Lower lobe of right lung (tissue), 2 donors: ENCODE measurements around the gene ADAT3. TPM values are rescaled to one million over a fixed set of nuclear protein-coding genes. Genes with fewer than 3 reads are reported as not detected.

Experiments
- ATAC-seq, 2 donors: fragments of 200-7000 bp; cut with Tn5 transposase; one replicate each; pipeline ENCODE4 v1.9.1; 2020 to 2022; ENCODE audit warnings: mild to moderate bottlenecking in 2 of 2, moderate library complexity in 2 of 2
- DNase-seq: peaks from one replicate; pipeline ENCODE4 v3.0.0-alpha.2; 2020
- H3K27ac ChIP-seq: fragments of 200-600 bp; one replicate; pipeline ENCODE4 v1.8.0; 2022
- H3K27me3 ChIP-seq: fragments of 200-600 bp; one replicate; pipeline ENCODE4 v1.8.0; 2022; ENCODE audit warnings: low read depth
- H3K36me3 ChIP-seq: fragments of 200-600 bp; one replicate; pipeline ENCODE4 v1.8.0; 2022; ENCODE audit warnings: mild to moderate bottlenecking
- H3K4me1 ChIP-seq: fragments of 200-600 bp; one replicate; pipeline ENCODE4 v1.8.0; 2022
- H3K4me3 ChIP-seq: fragments of 200-600 bp; one replicate; pipeline ENCODE4 v1.8.0; 2022; ENCODE audit warnings: mild to moderate bottlenecking
- H3K9me3 ChIP-seq: fragments of 200-600 bp; one replicate; pipeline ENCODE4 v1.8.0; 2022
- intact Hi-C: fragments of 100-400 bp; cut with DNase I; formaldehyde crosslinking; loops from one replicate; pipeline ENCODE4 v1.11.0; 2022
- total RNA-seq: library from RNA; stranded (reverse); fragmentation: NEBNext Ultra II Directional; extraction: Animal tissue kit (Norgen Biotek cat#: 25700); gene quantifications from one replicate; pipeline ENCODE4 v1.2.1, GENCODE V29; 2021
- TF ChIP-seq, protein P1 (sequence below): fragments of 200-600 bp; IDR thresholded peaks from one replicate; pipeline ENCODE4 v1.8.0; 2022; ENCODE audit warnings: antibody characterized with exemption, mild to moderate bottlenecking
- donor health status: DM: no; HTN: yes; CAD: no; lungs with severe emphysema.

The ADAT3 gene
- total RNA-seq, 1 donor from 2014 or later, result 6.2 TPM

DNA sequence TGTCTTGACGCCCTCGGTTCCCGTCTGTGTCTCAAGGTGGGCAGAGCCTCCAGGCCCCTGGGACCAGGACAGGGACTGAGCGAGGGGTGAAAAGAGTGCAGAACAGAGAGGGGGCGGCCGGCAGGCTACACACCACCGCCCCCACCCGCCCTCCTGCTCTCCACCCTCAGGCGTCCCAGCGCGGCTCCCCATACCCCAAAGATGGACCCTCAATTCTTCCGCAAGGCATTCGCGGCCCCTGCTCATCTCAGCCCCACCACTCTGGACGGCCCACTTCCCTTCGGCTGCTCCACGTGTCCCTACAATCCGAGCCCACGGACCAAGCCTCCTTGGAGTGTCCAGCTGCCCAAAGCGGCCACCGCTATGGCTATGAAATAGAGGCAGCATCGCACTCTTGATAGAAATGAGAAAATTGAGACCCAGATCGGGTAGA lies 43.6 kb upstream of the ADAT3 start:
- DNase-seq (no peak), ATAC-seq (no peak)
- peaks cover 66% of the 10 kb centered on the region for H3K4me1 ChIP-seq
- H3K27ac ChIP-seq, result no peak overlapping the region
- H3K4me3 ChIP-seq, result peak overlapping the region; percentile 72
- intact Hi-C loops, result no loop called here
- no peaks in the 10 kb centered on the region for H3K36me3 ChIP-seq
- TF ChIP-seq, protein P1, sequence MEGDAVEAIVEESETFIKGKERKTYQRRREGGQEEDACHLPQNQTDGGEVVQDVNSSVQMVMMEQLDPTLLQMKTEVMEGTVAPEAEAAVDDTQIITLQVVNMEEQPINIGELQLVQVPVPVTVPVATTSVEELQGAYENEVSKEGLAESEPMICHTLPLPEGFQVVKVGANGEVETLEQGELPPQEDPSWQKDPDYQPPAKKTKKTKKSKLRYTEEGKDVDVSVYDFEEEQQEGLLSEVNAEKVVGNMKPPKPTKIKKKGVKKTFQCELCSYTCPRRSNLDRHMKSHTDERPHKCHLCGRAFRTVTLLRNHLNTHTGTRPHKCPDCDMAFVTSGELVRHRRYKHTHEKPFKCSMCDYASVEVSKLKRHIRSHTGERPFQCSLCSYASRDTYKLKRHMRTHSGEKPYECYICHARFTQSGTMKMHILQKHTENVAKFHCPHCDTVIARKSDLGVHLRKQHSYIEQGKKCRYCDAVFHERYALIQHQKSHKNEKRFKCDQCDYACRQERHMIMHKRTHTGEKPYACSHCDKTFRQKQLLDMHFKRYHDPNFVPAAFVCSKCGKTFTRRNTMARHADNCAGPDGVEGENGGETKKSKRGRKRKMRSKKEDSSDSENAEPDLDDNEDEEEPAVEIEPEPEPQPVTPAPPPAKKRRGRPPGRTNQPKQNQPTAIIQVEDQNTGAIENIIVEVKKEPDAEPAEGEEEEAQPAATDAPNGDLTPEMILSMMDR, result no peak
- no peaks in the 10 kb centered on the region for H3K27me3 ChIP-seq
- no peaks in the 10 kb centered on the region for H3K9me3 ChIP-seq

DNA sequence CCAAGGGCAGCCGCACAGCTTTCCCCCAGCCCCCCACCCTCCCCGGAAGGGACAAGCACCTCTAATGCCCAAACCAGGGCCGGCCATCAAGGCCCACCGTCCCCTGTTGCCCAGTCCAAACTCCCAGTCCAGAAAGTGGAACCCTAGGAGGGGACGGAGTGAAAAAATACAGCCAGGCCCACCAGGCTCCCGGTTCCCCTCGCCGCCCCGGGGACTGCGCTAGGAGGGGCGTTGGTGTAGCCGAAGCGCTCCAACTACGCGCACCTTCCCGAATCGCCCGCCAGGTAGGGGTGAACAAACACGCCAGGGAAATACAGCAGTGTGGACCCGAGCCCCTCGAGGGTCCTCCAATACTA lies 43.2 kb upstream of the ADAT3 start:
- Histone ChIP-seq H3K9me3 (no peaks in the 10 kb centered on the region), H3K4me1 (peaks cover 62% of the 10 kb centered on the region), H3K27ac (peak overlapping the region; percentile 4), H3K4me3 (peak overlapping the region; percentile 72), H3K27me3 (no peaks in the 10 kb centered on the region), H3K36me3 (no peaks in the 10 kb centered on the region)
- DNase-seq (no peak), ATAC-seq (no peak)
- TF ChIP-seq, protein P1, result no peak
- intact Hi-C loops, result no loop called here

DNA sequence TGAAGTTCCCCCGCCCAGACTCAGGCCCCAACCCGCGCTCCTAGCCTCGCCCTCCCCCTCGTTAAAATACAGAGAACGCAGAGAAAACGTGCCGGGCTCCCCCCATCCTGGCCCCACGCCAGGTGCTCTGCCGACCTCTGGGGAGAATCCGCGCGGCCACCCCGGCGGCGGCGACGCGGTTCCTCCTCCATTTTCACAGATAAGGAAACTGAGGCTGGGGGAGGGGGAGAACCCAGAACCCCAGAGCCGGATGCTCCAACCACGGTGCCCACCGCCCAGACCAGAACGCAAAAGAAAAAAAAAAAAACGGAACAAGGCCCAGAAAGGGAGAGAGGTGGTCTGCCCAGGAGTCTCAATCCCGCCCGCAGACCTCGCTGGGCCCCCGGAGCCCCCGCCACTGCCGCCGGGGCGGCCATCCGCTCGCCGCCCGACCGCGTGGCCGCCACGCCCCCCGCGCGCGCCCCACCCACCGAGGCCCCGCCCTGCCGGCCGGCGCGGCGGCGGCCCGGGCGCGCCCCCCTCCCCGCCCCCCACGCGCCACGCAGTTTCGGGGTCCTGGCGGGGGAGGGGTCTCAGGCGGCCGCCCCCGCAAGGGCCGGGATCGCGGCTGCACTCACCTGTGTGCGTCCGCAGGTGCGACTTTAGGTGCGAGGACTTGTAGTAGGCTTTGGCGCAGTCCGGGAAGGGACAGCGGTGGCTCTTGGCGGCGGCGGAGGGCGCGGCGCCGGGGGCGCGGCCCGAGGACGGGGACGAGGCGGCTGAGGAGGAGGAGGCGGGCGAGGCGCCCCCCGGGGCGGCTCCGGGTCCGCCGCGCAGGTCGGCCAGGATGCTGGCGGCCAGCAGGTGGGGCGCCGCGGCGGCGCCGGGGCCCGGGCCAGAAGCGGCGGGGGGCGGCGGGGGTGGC lies 42.5 kb upstream of the ADAT3 start:
- H3K36me3 ChIP-seq, result no peaks in the 10 kb centered on the region
- intact Hi-C loops, result no loop called here
- peak overlapping the region; percentile 56 for H3K27ac ChIP-seq
- H3K4me3 ChIP-seq, result peak overlapping the region; percentile 72
- no peaks in the 10 kb centered on the region for H3K9me3 ChIP-seq
- no peaks in the 10 kb centered on the region for H3K27me3 ChIP-seq
- ATAC-seq, result no peak
- peaks cover 56% of the 10 kb centered on the region for H3K4me1 ChIP-seq
- TF ChIP-seq, protein P1, result no peak
- no peak for DNase-seq

DNA sequence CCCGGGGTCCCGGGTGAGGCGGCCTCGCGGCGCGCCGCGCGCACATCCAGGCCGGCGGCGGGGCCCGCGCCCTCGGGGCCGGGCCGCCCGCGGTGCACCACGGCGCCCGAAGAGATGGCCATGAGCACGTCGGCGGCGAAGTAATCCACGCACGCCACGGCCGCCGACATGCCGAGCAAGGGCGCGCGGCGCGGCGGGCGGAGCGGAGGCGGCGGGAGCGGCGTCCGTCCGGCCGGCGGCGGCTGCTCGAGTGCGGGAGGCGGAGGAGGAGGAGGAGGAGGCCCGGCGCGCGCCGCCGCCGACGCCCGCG lies 41.9 kb upstream of the ADAT3 start, which contains the start of gene KLF16:
Gene KLF16 (minus strand): TSS at position 252 of the 310 bp plus-strand sequence. CDS start 82 bp downstream, at position 170.
- ATAC-seq, result no peak
- Histone ChIP-seq H3K4me3 (peak within 1 kb of the TSS; percentile 80), H3K36me3 (no peaks in the 10 kb centered on the region), H3K4me1 (peaks cover 50% of the 10 kb centered on the region), H3K27me3 (no peaks in the 10 kb centered on the region), H3K9me3 (no peaks in the 10 kb centered on the region), H3K27ac (peak within 1 kb of the TSS; percentile 90)
- intact Hi-C loops, result no loop called here
- DNase-seq, result no peak
- TF ChIP-seq, protein P1, result no peak

DNA sequence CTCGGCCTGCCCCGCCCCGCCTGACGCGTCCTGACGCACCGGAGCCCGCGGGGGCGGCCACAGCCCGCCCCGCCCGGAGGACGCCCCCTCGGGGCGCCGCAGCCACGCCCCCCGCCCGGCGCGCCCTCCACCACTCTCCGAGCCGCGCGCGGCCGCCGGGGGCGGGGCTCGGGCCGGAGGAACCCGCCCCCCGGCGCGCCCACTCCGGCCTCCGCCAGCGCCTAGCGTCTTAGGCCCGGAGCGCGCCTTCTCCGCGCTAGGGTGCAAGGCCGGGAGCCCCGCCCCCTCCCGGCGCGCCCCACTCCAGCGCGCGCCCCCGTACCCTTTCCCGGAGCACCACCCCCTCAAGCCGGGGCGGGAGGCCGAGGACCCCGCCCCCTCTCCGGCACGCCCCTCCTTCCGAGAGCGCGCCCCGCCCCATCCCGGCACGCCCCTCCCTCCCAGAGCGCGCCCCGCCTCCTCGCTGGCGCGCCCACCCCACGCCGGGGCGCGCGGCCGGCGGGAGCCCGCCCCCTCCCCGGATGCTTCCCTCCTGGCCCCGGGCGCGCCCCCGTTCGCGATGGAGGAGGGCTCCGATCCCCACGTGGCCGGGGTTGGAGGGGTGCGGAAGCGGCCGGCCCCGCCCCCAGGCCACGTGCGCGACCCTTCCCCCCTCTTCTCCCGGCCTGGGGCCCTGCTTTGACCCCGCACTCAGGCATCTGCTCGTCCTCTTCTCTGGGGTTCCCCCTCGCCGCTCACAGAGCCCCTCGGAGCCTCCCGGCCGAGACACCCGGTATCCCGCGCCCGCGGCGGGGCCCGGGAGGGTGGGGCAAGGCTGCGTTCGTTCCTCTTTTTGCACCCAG lies 41.3 kb upstream of the ADAT3 start:
- ATAC-seq, result peak; percentile 91 to 94
- Histone ChIP-seq H3K9me3 (no peaks in the 10 kb centered on the region), H3K36me3 (no peaks in the 10 kb centered on the region), H3K4me3 (peak overlapping the region; percentile 80), H3K27me3 (no peaks in the 10 kb centered on the region), H3K27ac (peak overlapping the region; percentile 90), H3K4me1 (peaks cover 44% of the 10 kb centered on the region)
- peak; percentile 93 for DNase-seq
- intact Hi-C loops, result no loop called here
- TF ChIP-seq, protein P1, result no peak
